Hematopoietic multipotent progenitor cell treated with erythropoietin and hydrocortisone succinate and interleukin-3 and kit ligand, for 4 days (in vitro differentiated cells): ENCODE data around the gene KCNH1.

Source experiments
- DNase-seq: peaks from one replicate; pipeline ENCODE4 v3.0.0-alpha.2; 2015

KCNH1 gene

DNA sequence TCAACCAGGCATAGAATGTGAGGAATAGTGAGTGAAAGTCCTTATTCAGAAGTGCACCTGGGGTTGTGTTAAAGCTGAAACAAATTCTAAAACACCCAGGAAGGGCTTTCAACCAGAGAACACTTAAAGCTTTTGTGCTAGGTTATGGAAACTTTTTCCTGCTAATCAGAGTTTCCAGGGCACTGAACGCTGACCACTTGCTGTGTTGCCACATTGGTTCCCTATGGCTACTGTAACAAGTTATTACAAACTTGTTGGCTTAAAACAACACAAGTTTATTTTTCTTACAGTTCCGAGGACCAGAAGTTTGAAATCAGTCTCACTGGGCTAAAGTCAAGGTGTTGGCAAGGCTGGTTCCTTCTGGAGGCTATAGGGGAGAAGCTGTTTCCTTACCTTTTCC lies 504.7 kb downstream of the KCNH1 start:
- DNase-seq, result no peak

GRCh38 chr1:210627755-210628154 lies 506.2 kb downstream of the KCNH1 start:
- DNase-seq, result no peak
